Mammary epithelial cell (primary cell): ENCODE data around the gene NELFE.

Source experiments
- EZH2 ChIP-seq: IDR thresholded peaks from 2 replicates; pipeline ENCODE4 v1.6.1; 2012; ENCODE audit warnings: low read length, inconsistent platforms, borderline replicate concordance
- TF ChIP-seq, protein P1 (sequence below), 2 donors: IDR thresholded peaks in 1 of 2; conservative IDR thresholded peaks in 1 of 2; 2 replicates each; pipeline ENCODE4 v1.5.1; 2011 to 2012; ENCODE audit warnings: inconsistent platforms in 2 of 2, low read length in 2 of 2, mild to moderate bottlenecking in 2 of 2, control low read depth in 1 of 2, low read depth in 1 of 2; ENCODE audit not compliant: insufficient read depth in 1 of 2; ENCODE audit errors: extremely low read depth in 1 of 2

- TF ChIP-seq, protein P1, sequence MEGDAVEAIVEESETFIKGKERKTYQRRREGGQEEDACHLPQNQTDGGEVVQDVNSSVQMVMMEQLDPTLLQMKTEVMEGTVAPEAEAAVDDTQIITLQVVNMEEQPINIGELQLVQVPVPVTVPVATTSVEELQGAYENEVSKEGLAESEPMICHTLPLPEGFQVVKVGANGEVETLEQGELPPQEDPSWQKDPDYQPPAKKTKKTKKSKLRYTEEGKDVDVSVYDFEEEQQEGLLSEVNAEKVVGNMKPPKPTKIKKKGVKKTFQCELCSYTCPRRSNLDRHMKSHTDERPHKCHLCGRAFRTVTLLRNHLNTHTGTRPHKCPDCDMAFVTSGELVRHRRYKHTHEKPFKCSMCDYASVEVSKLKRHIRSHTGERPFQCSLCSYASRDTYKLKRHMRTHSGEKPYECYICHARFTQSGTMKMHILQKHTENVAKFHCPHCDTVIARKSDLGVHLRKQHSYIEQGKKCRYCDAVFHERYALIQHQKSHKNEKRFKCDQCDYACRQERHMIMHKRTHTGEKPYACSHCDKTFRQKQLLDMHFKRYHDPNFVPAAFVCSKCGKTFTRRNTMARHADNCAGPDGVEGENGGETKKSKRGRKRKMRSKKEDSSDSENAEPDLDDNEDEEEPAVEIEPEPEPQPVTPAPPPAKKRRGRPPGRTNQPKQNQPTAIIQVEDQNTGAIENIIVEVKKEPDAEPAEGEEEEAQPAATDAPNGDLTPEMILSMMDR (conservative IDR thresholded peaks at IDR 0.05 in 1 of 2, IDR thresholded peaks at IDR 0.05 in 1 of 2; ENCODE audit: extremely low read depth in 1 of 2, insufficient read depth in 1 of 2, low read depth in 1 of 2, low read length in 2 of 2): no peak
- no peak for TF ChIP-seq EZH2
Measured at GRCh38 chr6:31930962-31931361, 27.8 kb downstream of the NELFE start.
